RWPE2 (cell line): ENCODE results near the gene MAP7.

Experiments used
- ATAC-seq: fragments of 200-7000 bp; cut with Tn5 transposase; 3 replicates; pipeline ENCODE4 v1.9.1; 2021; ENCODE audit warnings: low read depth
- DNase-seq: peaks from one replicate; pipeline ENCODE4 v3.0.0-alpha.2; 2020; ENCODE audit warnings: low spot score
- H3K27ac ChIP-seq: fragments of 450-650 bp; 2 replicates; pipeline ENCODE4 v1.5.1; 2017; ENCODE audit warnings: mild to moderate bottlenecking; ENCODE audit not compliant: poor library complexity, severe bottlenecking
- H3K27me3 ChIP-seq: fragments of 250-450 bp; sonication (Bioruptor Pico); 2 replicates; pipeline ENCODE4 v1.5.1; 2021; ENCODE audit warnings: mild to moderate bottlenecking, moderate library complexity; ENCODE audit not compliant: insufficient read depth, poor library complexity, severe bottlenecking
- H3K36me3 ChIP-seq: fragments of 250-450 bp; sonication (Bioruptor Pico); 2 replicates; pipeline ENCODE4 v1.5.1; 2020; ENCODE audit warnings: low read depth, mild to moderate bottlenecking, moderate library complexity
- H3K4me1 ChIP-seq: fragments of 250-450 bp; sonication (Bioruptor Pico); 2 replicates; pipeline ENCODE4 v1.5.1; 2021; ENCODE audit warnings: mild to moderate bottlenecking, moderate library complexity; ENCODE audit not compliant: insufficient read depth, poor library complexity, severe bottlenecking
- H3K4me3 ChIP-seq: fragments of 250-450 bp; sonication (Bioruptor Pico); 2 replicates; pipeline ENCODE4 v1.5.1; 2021; ENCODE audit warnings: mild to moderate bottlenecking, moderate library complexity; ENCODE audit not compliant: severe bottlenecking
- H3K9me3 ChIP-seq: fragments of 250-450 bp; sonication (Bioruptor Pico); 2 replicates; pipeline ENCODE4 v1.5.1; 2021; ENCODE audit warnings: mild to moderate bottlenecking, moderate library complexity; ENCODE audit not compliant: severe bottlenecking
- CTCF ChIP-seq: fragments of 450-650 bp; IDR thresholded peaks from one replicate; pipeline ENCODE4 v1.5.1; 2017; ENCODE audit warnings: mild to moderate bottlenecking, moderate library complexity; ENCODE audit not compliant: poor library complexity, severe bottlenecking

Gene MAP7

GRCh38 chr6:136474241-136474640, 76.0 kb downstream of the MAP7 start:
- Histone ChIP-seq H3K9me3 (no peaks in the 10 kb centered on the region), H3K4me1 (no peaks in the 10 kb centered on the region), H3K27ac (no peak overlapping the region), H3K36me3 (no peaks in the 10 kb centered on the region), H3K27me3 (no peaks in the 10 kb centered on the region), H3K4me3 (no peak overlapping the region)
- ATAC-seq, result no peak
- DNase-seq, result no peak
- TF ChIP-seq CTCF, result no peak

GRCh38 chr6:136471922-136472321, 78.3 kb downstream of the MAP7 start:
- no peak overlapping the region for H3K4me3 ChIP-seq
- no peaks in the 10 kb centered on the region for H3K36me3 ChIP-seq
- H3K9me3 ChIP-seq, result no peaks in the 10 kb centered on the region
- H3K27ac ChIP-seq, result no peak overlapping the region
- no peaks in the 10 kb centered on the region for H3K27me3 ChIP-seq
- ATAC-seq, result no peak
- DNase-seq, result no peak
- no peak for TF ChIP-seq CTCF
- H3K4me1 ChIP-seq, result no peaks in the 10 kb centered on the region

DNA sequence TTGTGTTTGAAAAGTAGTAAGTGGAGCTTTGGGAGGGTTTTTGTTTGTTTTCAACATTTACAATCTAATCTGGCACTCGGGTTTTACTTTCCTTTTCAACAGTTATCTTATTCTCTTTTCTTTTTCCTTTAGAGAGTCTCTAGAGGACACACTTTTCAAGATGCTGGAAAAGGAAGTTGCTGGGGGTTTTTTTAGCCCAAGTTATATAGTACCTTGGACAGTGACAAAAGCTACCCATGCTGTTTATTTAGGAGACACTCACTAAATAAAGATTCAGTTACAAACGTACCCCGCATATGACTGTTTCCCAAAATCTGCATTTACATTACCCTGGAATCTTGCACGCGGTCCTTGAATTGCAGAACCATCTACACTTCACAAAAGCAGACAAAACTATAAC, 78.8 kb downstream of the MAP7 start:
- H3K27me3 ChIP-seq, result no peaks in the 10 kb centered on the region
- no peaks in the 10 kb centered on the region for H3K9me3 ChIP-seq
- no peaks in the 10 kb centered on the region for H3K4me1 ChIP-seq
- H3K27ac ChIP-seq, result no peak overlapping the region
- DNase-seq (no peak), ATAC-seq (no peak)
- no peak overlapping the region for H3K4me3 ChIP-seq
- H3K36me3 ChIP-seq, result no peaks in the 10 kb centered on the region
- TF ChIP-seq CTCF, result no peak

DNA sequence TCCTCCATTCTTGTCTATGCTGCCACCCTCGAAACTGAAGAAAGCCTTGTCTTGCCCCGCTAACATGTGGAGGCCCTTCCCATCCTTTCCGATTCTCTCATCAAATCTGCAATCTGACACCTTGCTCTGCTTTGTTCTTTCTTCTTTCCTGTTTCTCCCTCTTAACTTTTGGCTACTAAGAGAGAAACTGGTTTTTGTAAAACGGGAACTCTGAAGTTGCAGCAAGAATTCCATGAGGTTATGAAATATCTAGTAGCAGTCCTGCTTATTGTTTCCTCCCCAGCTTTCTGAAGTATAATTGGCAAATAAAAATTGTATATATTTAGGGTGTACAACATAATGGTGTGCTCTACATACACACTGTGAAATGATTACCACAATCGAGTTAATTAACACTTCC, 80.2 kb downstream of the MAP7 start:
- H3K4me1 ChIP-seq, result peaks cover 9% of the 10 kb centered on the region
- no peak overlapping the region for H3K27ac ChIP-seq
- no peaks in the 10 kb centered on the region for H3K36me3 ChIP-seq
- no peak overlapping the region for H3K4me3 ChIP-seq
- ATAC-seq, result no peak
- H3K27me3 ChIP-seq, result no peaks in the 10 kb centered on the region
- no peak for TF ChIP-seq CTCF
- peaks cover 2% of the 10 kb centered on the region for H3K9me3 ChIP-seq
- no peak for DNase-seq

- Histone ChIP-seq H3K4me1 (peaks cover 9% of the 10 kb centered on the region), H3K9me3 (peaks cover 2% of the 10 kb centered on the region), H3K36me3 (no peaks in the 10 kb centered on the region), H3K27me3 (no peaks in the 10 kb centered on the region), H3K4me3 (no peak overlapping the region), H3K27ac (no peak overlapping the region)
- no peak for TF ChIP-seq CTCF
- DNase-seq, result no peak
- ATAC-seq, result no peak
Observed at GRCh38 chr6:136469154-136469553, 81.1 kb downstream of the MAP7 start.
